NCI-H69 (cell line): Measurements from ENCODE around the gene MLLT10.

ENCODE experiments used
- DNase-seq: peaks from one replicate; lab custom pipeline; 2025; lab: John Stamatoyannopoulos, UW

The MLLT10 gene

GRCh38 chr10:21634599-21635365 is 100.8 kb downstream of the MLLT10 start:
- DNase-seq = no peak

GRCh38 chr10:21637795-21638194 is 103.8 kb downstream of the MLLT10 start:
- DNase-seq = no peak

- DNase-seq = peak; percentile 49
Observed at GRCh38 chr10:21638681-21639080, 104.6 kb downstream of the MLLT10 start.

- no peak for DNase-seq
Observed at GRCh38 chr10:21648040-21648439, 114.0 kb downstream of the MLLT10 start.

- DNase-seq = peak; percentile 27
Observed at GRCh38 chr10:21649454-21649872, 115.4 kb downstream of the MLLT10 start.

GRCh38 chr10:21650353-21650752 is 116.3 kb downstream of the MLLT10 start:
- DNase-seq = no peak

GRCh38 chr10:21655236-21655635 is 121.2 kb downstream of the MLLT10 start:
- DNase-seq = no peak

- DNase-seq = no peak
Observed at GRCh38 chr10:21655687-21656086, 121.7 kb downstream of the MLLT10 start.

- DNase-seq = no peak
Observed at GRCh38 chr10:21661087-21661486, 127.1 kb downstream of the MLLT10 start.

- no peak for DNase-seq
Observed at GRCh38 chr10:21661935-21662334, 127.9 kb downstream of the MLLT10 start.

- no peak for DNase-seq
Observed at GRCh38 chr10:21662635-21663034, 128.6 kb downstream of the MLLT10 start.

- DNase-seq = no peak
Observed at GRCh38 chr10:21668831-21669230, 134.8 kb downstream of the MLLT10 start.

- no peak for DNase-seq
Observed at GRCh38 chr10:21670391-21670790, 136.4 kb downstream of the MLLT10 start.

GRCh38 chr10:21673668-21674067 is 139.6 kb downstream of the MLLT10 start:
- no peak for DNase-seq

- peak; percentile 24 for DNase-seq
Observed at GRCh38 chr10:21675157-21675796, 141.2 kb downstream of the MLLT10 start.

- DNase-seq = no peak
Observed at GRCh38 chr10:21677551-21677950, 143.5 kb downstream of the MLLT10 start.

- DNase-seq = no peak
Observed at GRCh38 chr10:21681156-21681555, 147.1 kb downstream of the MLLT10 start.

- DNase-seq = no peak
Observed at GRCh38 chr10:21687266-21688008, 153.4 kb downstream of the MLLT10 start.

GRCh38 chr10:21688009-21688332 is 153.9 kb downstream of the MLLT10 start:
- no peak for DNase-seq

- DNase-seq = no peak
Observed at GRCh38 chr10:21688870-21689269, 154.8 kb downstream of the MLLT10 start.

GRCh38 chr10:21689881-21690280 is 155.8 kb downstream of the MLLT10 start:
- DNase-seq = no peak

GRCh38 chr10:21692916-21693315 is 158.9 kb downstream of the MLLT10 start:
- no peak for DNase-seq

- no peak for DNase-seq
Observed at GRCh38 chr10:21693418-21693817, 159.4 kb downstream of the MLLT10 start.
